Fibroblast of gingiva (primary cell): Measurements from ENCODE around the gene RNF7.
"Not testable (repeated sequence)": the region's sequence is repeated elsewhere in the genome, so short reads cannot be mapped to it uniquely, and the experiment has no call there.

Experiments
- DNase-seq: peaks from one replicate; pipeline ENCODE4 v3.0.0-alpha.2; 2011; ENCODE audit warnings: low read depth

RNF7 gene

DNA sequence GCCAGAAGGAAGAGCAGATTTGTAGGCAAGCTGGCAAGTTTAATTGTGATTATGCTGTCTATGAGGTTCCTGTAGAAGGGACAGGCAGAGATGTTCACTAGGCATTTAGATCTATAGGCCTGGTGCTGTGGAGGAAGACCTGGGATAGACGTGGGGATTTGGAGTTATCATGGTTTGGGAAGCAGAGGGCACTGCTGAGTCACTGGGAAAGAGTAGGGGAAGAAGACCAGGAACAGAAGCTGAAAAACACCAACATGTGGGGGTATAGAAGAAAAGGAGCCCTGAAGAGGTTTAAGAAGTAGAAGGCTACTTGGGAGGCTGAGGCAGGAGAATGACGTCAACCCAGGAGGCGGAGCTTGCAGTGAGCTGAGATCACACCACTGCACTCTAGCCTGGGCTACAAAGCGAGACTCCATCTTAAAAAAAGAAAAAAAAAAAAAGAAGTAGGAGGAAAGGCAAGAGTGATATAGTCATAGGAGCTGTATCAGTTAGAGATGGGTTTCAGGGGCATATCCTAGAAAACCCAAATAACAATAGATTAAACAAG, 44.4 kb downstream of the RNF7 start:
- no peak for DNase-seq

GRCh38 chr3:141783632-141784031, 45.5 kb downstream of the RNF7 start:
- DNase-seq = no peak

GRCh38 chr3:141784096-141784495, 46.0 kb downstream of the RNF7 start:
- DNase-seq = no peak

- no peak for DNase-seq
Observed at GRCh38 chr3:141784531-141784930, 46.4 kb downstream of the RNF7 start.

GRCh38 chr3:141788149-141788548, 50.1 kb downstream of the RNF7 start:
- DNase-seq = no peak

- not testable (repeated sequence) for DNase-seq
Observed at GRCh38 chr3:141788750-141789149, 50.7 kb downstream of the RNF7 start.

GRCh38 chr3:141789281-141789680, 51.2 kb downstream of the RNF7 start:
- DNase-seq = no peak

- no peak for DNase-seq
Observed at GRCh38 chr3:141790171-141790570, 52.1 kb downstream of the RNF7 start.

DNA sequence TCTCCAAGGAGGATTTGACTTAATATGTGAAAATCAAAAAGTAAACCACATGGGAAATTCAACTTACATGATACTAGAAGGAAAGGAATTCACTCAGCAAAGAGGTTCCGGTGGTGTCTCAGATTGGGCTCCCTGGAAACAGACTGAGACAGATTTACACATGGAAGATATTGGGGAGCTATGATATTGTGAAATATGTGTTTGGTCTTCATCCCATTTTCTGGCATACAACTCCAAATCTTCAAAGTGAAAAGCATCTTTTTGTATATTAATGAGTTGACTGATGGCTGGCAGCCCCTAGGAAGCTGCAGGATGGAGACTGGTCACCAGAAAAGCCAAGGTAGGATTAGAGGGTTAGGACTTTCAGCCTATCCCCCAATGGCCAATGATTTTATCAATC, 54.4 kb downstream of the RNF7 start:
- DNase-seq = no peak

GRCh38 chr3:141793476-141794260, 55.6 kb downstream of the RNF7 start:
- DNase-seq = no peak

DNA sequence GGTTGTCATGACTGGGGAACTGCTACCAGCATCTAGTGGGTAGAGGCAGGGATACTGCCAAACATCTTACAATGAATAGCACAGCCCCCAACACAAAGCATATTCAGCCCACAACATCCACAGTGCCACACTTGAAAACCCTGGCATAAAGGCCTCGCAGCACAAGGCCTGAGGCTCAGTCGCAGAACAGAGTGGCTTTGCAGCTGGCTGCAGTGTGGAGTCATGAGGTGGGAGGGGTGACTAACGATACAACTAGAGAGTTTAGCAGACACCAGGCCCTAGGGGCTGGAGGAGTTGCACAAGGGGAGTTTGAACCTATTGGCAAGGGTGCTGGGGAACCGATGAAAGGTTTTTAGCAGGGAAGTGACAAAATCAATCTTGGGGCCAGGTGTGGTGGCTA, 57.2 kb downstream of the RNF7 start:
- DNase-seq = no peak

- DNase-seq = no peak
Observed at GRCh38 chr3:141795741-141796080, 57.6 kb downstream of the RNF7 start.

DNA sequence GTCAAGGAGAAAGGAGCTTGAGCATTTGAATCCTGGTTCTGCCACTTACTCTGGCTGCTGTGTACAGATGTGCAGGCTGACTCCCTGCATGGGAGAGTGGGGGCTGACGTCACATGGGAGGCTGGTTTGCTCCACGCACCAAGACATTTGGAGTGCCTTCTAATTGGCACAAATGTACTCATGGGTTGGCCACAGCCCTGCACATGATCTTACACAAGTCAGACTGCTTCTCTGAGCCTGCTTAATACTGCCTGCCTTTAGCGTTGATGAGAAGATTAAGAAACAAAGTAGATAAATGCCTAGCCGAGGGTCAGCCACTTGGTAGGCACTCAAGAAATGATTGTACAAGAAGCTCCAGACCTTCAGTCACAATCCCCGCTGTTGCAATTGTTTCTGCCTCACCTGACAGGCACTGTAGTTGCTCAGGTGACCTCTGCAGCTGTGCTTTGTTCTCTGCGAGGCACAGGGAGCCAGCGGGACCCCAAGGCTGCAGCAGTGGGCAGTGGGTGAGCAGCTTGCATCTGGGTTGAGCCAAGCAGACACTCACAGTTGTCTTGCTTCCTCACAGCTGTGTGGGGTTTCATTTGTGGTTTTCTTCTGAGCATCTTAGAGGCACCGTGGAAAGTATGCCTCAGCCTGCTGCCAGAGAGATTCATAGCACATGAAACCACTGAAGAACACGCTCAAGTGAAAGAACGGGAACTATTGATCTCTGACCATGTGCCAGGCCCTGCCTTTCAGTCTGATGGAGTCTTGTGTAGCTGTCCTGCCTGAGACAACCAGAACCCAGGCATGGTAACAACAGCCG, 58.2 kb downstream of the RNF7 start:
- peak; percentile 84 for DNase-seq
